Activated T-helper 1 cell treated with anti-CD3 and anti-CD28 coated beads, Interleukin-2, amount 50 U/mL, for 16 hours (primary cell): Measurements from ENCODE around the gene YIPF1.
"Not testable (repeated sequence)": the region's sequence is repeated elsewhere in the genome, so short reads cannot be mapped to it uniquely, and the experiment has no call there.

ENCODE experiments used
- DNase-seq, 2 donors: peaks; one replicate each; pipeline ENCODE4 v3.0.0-alpha.2; 2020; ENCODE audit warnings: low read depth in 1 of 2, low spot score in 1 of 2

Gene YIPF1

GRCh38 chr1:53895421-53895820 is 5.8 kb upstream of the YIPF1 start:
- no peak for DNase-seq

DNA sequence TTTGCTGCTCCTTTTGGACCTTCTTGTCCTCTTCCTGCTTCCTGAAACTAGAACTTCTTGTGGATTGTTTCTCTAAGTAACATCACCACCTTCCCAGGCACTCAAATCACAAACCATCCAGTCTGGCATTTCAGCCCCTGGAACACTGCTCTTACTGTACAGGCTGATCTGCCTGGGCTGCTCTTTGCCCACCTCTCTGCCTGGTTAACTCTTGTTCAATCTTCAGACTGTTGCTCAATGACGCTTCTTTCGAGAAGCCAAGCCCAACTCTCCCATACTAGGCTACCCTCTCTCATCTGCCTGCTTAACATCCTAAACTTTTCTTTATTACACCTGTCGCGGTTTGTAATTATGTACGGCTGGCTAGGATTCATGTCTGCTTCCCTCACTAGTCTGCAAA is 5.0 kb upstream of the YIPF1 start:
- DNase-seq: no peak

DNA sequence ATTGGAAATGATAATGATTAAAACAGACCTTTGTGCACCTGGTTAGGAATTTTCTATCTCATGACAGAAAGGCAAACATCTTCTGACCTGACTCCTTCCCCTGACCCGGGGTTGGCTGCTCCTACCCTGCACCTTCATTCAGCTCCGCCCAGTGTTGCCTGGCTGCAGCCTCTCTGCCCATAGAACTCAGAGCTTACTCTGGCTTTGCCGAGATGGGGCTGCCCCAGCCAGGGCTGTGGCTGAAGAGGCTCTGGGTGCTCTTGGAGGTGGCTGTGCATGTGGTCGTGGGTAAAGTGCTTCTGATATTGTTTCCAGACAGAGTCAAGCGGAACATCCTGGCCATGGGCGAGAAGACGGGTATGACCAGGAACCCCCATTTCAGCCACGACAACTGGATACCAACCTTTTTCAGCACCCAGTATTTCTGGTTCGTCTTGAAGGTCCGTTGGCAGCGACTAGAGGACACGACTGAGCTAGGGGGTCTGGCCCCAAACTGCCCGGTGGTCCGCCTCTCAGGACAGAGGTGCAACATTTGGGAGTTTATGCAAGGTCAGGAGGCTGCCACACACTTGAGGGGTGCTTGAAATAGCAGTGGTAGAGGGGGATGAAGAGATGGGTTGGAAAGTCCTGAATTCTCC is 4.5 kb upstream of the YIPF1 start, which contains the start of gene DIO1:
Gene DIO1 (plus strand): TSS at position 189 of the 638 bp plus-strand sequence. CDS start 24 bp downstream, at position 213.
- DNase-seq: no peak

- DNase-seq: no peak
Observed at GRCh38 chr1:53892911-53893310, 3.3 kb upstream of the YIPF1 start.

DNA sequence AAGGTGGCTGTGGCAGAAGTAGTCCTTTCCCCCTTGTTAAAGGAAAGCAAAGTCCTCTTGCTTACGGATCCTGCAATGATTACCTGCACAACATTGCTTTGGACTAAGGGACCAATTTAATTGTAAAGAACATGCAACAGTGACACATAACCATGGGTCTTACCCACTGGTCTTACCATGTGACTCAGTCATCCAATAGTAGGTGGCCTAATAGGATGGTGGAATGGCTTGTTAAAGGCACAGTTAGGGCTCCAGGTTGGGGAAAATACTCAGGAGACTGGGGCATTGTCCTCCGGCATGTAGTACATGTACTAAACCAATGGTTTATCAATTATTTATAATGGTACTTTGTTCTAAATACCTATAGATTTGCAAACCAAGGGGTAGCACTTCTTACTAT is 2.1 kb upstream of the YIPF1 start:
- DNase-seq: no peak

- DNase-seq: no peak
Observed at GRCh38 chr1:53891018-53891417, 1.4 kb upstream of the YIPF1 start.

DNA sequence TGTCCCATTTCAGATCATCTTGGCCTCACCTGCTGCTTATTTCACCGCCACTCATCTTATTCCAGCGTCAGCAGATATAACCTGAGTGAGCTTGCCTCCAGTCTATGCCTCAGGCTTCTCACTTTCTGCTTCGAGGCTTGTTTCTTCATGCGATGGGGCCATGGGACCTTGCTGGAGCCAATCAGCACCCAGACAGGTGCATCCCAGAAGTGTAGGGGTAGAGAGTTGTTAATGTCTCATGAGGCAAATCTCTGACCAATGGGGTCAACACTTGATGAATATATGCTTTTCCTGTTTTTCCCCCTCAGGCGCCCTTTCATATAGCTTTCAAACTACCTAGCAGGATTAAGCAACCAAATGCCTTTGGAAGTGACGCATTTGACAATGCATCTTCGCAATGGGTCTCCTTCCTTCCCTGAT is 935 bp upstream of the YIPF1 start:
- DNase-seq: no peak

GRCh38 chr1:53888681-53889080 is 916 bp downstream of the YIPF1 start:
- DNase-seq: no peak

DNA sequence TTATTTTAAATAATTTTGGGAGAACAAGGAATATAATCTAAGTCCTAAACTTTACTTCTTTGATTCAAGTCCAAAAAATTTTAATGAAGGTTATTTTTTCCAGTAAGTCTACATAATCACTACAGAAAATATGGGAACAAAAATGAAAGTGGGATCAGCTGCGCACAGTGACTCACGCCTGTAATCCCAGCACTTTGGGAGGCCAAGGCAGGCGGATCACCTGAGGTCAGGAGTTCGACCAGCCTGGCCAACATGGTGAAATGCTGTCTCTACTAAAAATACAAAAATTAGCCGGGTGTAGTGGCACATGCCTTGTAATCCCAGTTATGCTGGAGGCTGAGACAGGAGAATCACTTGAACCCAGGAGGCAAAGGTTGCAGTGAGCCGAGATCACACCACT is 6.0 kb downstream of the YIPF1 start:
- DNase-seq: not testable (repeated sequence)

- DNase-seq: not testable (repeated sequence)
Observed at GRCh38 chr1:53881853-53882252, 7.7 kb downstream of the YIPF1 start.

- DNase-seq: no peak
Observed at GRCh38 chr1:53878492-53879105, 11.0 kb downstream of the YIPF1 start.

- DNase-seq: not testable (repeated sequence)
Observed at GRCh38 chr1:53875150-53875549, 14.4 kb downstream of the YIPF1 start.

GRCh38 chr1:53871773-53872484 is 17.7 kb downstream of the YIPF1 start:
- no peak for DNase-seq

- DNase-seq: no peak
Observed at GRCh38 chr1:53871221-53871620, 18.4 kb downstream of the YIPF1 start.

GRCh38 chr1:53869454-53870117 is 20.0 kb downstream of the YIPF1 start:
- no peak for DNase-seq

DNA sequence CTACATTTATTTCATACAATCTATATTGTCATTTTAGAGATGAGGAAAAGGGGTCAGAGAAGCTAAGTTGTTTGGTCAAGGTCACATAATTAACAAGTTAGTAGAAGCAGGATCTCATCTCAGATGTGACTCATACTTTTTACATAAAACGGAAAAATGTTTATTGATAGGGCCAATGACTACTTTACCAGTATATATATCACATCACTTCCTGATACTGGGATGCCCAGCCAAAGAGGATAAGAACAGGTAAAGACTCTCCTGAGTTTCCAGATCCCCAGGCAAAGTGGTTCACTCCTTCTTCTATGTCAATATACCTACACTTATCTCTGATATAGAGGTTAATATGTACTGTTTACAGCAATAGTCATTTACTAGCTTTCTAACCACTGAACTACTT is 21.0 kb downstream of the YIPF1 start:
- no peak for DNase-seq

DNA sequence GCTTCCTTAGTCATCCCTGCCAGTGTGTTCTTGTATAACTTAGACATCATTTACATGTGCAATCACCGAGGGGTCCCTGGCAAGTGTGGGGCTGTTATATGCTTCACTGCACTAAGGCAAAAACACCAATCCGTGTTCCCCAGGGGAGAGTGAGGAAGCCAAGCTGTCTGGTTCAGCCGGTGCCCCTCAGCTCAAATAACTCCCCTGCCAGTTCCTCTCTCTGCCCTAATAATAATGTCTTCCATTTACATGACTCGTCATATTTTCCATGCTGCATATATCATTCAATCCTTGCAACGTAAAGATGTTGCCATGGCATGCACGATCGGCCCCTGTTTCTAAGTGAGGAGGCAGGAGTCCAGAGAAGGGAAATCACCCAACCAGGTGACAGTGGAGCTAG is 27.1 kb downstream of the YIPF1 start:
- no peak for DNase-seq

DNA sequence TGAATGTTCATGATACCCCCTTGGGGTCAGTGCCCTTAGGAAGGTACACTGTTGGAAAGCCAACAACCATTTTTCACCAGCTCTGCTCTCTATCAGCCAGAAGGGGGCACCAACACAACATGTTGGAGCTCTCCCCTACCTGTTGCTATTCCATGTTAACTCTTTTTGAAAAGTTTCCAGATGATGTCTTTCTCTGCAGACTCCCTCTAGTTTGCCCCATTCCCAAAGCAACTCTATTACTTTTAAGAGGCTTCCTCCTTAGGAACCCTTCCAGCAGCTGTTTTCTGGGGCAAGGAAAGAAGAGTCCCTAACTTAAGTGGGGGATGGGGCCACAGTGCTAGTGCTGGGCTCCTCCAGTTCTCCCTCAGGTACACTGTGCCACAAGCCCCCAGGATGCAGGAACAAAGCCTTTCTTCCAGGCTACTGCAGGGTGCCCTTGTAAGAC is 28.6 kb downstream of the YIPF1 start:
- DNase-seq: peak in 1 of 2 donors; percentile 9

- no peak for DNase-seq
Observed at GRCh38 chr1:53851571-53852285, 37.9 kb downstream of the YIPF1 start.

DNA sequence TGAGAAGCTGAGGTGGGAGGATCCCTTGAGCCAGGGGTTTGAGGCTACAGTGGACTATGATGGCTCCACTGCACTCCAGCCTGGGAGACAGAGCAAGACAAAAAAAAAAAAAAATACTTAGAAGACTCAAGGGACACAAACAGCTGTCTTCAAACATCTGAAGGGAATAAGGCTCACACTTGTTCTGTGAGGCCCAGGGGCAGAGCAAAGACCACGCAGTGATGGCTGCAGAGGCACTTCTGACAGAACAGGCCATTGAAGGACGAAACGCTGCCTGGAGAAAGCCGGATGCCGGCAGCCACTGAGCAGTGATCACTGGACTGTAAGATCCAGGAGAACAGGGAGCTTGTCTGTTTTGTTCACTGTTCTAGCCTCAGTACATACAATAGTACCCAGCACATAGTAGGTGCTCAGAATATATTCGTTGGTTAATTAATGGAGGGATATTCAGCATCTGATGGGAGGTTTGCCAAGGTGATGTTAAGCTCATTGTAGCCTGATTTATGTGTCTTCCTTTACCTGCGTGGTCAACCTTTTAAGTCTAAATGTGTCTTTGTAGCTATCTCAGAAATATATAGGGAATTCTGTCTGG is 39.4 kb downstream of the YIPF1 start:
- no peak for DNase-seq

DNA sequence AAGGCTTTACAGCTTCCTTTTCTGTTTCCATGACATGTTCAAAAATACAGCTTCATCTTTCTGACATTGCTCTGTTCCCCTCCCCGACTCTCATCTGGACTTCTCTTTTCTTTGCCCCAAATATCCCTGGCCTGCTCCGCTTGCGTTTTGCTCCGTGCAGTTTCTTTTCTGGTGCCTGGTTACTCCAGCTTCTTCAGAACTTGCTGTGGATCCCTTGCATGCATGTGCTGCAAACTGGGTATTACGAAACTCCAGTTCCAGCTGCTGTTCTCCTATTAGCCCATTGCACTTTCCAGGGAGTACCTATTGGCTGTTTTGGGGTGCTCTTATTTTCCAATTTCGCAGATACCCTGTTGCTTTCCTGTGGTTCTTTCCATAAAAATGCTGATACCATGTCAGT is 41.6 kb downstream of the YIPF1 start:
- DNase-seq: no peak
